ENCODE results near the gene BIRC2.

DNA sequence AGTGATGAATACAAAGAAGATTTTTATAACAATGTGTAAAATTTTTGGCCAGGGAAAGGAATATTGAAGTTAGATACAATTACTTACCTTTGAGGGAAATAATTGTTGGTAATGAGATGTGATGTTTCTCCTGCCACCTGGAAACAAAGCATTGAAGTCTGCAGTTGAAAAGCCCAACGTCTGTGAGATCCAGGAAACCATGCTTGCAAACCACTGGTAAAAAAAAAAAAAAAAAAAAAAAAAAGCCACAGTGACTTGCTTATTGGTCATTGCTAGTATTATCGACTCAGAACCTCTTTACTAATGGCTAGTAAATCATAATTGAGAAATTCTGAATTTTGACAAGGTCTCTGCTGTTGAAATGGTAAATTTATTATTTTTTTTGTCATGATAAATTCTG lies 24.5 kb upstream of the BIRC2 start:
- TF ChIP-seq, protein P1, sequence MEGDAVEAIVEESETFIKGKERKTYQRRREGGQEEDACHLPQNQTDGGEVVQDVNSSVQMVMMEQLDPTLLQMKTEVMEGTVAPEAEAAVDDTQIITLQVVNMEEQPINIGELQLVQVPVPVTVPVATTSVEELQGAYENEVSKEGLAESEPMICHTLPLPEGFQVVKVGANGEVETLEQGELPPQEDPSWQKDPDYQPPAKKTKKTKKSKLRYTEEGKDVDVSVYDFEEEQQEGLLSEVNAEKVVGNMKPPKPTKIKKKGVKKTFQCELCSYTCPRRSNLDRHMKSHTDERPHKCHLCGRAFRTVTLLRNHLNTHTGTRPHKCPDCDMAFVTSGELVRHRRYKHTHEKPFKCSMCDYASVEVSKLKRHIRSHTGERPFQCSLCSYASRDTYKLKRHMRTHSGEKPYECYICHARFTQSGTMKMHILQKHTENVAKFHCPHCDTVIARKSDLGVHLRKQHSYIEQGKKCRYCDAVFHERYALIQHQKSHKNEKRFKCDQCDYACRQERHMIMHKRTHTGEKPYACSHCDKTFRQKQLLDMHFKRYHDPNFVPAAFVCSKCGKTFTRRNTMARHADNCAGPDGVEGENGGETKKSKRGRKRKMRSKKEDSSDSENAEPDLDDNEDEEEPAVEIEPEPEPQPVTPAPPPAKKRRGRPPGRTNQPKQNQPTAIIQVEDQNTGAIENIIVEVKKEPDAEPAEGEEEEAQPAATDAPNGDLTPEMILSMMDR (IDR thresholded peaks at IDR 0.05): no peak
- TF ChIP-seq POLR2AphosphoS5 (IDR thresholded peaks at IDR 0.05) (no peak), POLR2A (IDR thresholded peaks at IDR 0.05; ENCODE audit: low read depth) (no peak)
